Small intestine (tissue), 7 donors: Measurements from ENCODE around the gene MYLK. TPM values are rescaled to one million over a fixed set of nuclear protein-coding genes. Genes with fewer than 3 reads are reported as not detected.

Source experiments
- DNase-seq, 2 donors: peaks; one replicate each; pipeline versions ENCODE4 v3.0.0 to v3.0.0-alpha.2; 2013
- FAIRE-seq: peaks from 2 replicates; lab custom pipeline; 2012; peaks lifted over from hg19 to GRCh38; lab: Jason Lieb, UNC
- H3K27ac ChIP-seq, 3 donors: one replicate each; pipeline ENCODE4 v1.5.1; 2013; ENCODE audit warnings: low read length in 2 of 3, mild to moderate bottlenecking in 2 of 3, control low read depth in 1 of 3, inconsistent platforms in 1 of 3, low read depth in 1 of 3, moderate library complexity in 1 of 3
- H3K27me3 ChIP-seq, 3 donors: one replicate each; pipeline ENCODE4 v1.6.1; 2013; ENCODE audit warnings: low read length in 3 of 3, inconsistent platforms in 1 of 3; ENCODE audit not compliant: control insufficient read depth in 3 of 3, insufficient read depth in 3 of 3
- H3K36me3 ChIP-seq, 3 donors: one replicate each; pipeline ENCODE4 v1.6.1; 2013; ENCODE audit warnings: low read length in 3 of 3, inconsistent platforms in 1 of 3, low read depth in 1 of 3, mild to moderate bottlenecking in 1 of 3, moderate library complexity in 1 of 3; ENCODE audit not compliant: control insufficient read depth in 3 of 3, insufficient read depth in 2 of 3
- H3K4me1 ChIP-seq, 3 donors: one replicate each; pipeline ENCODE4 v1.6.1; 2013; ENCODE audit warnings: low read length in 2 of 3, inconsistent platforms in 1 of 3, low read depth in 1 of 3, mild to moderate bottlenecking in 1 of 3, moderate library complexity in 1 of 3; ENCODE audit not compliant: control insufficient read depth in 3 of 3, insufficient read depth in 2 of 3
- H3K4me3 ChIP-seq, 3 donors: one replicate each; pipeline ENCODE4 v1.5.1; 2013; ENCODE audit warnings: low read length in 3 of 3, control low read depth in 1 of 3, inconsistent platforms in 1 of 3, low read depth in 1 of 3, mild to moderate bottlenecking in 1 of 3, moderate library complexity in 1 of 3
- H3K9me3 ChIP-seq, 2 donors: one replicate each; pipeline ENCODE4 v1.6.1; 2013; ENCODE audit warnings: low read depth in 1 of 2, low read length in 1 of 2; ENCODE audit not compliant: control insufficient read depth in 2 of 2, insufficient read depth in 1 of 2
- WGBS, 3 donors: extraction: QIAGEN DNeasy Blood & Tissue Kit; methylation state at CpG; one replicate each; pipeline ENCODE4 v1.1.7; 2013; 5-methylcytosine and 5-hydroxymethylcytosine counted together
- polyA plus RNA-seq, 4 donors: library from polyadenylated mRNA; stranded (reverse) in 3 of 4; unstranded in 1 of 4; fragments of 200-250 nt in 3 of 4; fragments of 120-200 nt in 1 of 4; gene quantifications; one replicate each; pipeline versions ENCODE4 v1.2.1 to v1.2.3, GENCODE V29; 2013
- donor health status: healthy with polysubstance abuse.
- donor health status: control.
- donor health status: control.
- donor health status: Bipolar disorder and iron deficiency.
- donor health status: healthy.

The MYLK gene
- polyA plus RNA-seq, 4 donors, result 2.2 to 51.5 (median 24.5) TPM

- DNase-seq, result no peak
- WGBS, 3 donors, result 79 to 90% (median 89%) methylated on average over 4 of the region's 4 CpGs
- H3K4me3 ChIP-seq, result no peak overlapping the region
- H3K27me3 ChIP-seq, result no peaks in the 10 kb centered on the region
- peaks cover 0 to 10% (median 0%) of the 10 kb centered on the region in 3 donors for H3K4me1 ChIP-seq
- peak overlapping the region in 1 of 3 donors; percentile 61 for H3K27ac ChIP-seq
- no peak for FAIRE-seq
- peaks cover 0 to 23% (median 0%) of the 10 kb centered on the region in 3 donors for H3K36me3 ChIP-seq
- H3K9me3 ChIP-seq, result no peaks in the 10 kb centered on the region
Measured at GRCh38 chr3:123688241-123688747, 195.8 kb downstream of the MYLK start.

GRCh38 chr3:123687286-123687685, 196.8 kb downstream of the MYLK start:
- Histone ChIP-seq H3K4me1 (peaks cover 0 to 10% (median 0%) of the 10 kb centered on the region in 3 donors), H3K27ac (no peak overlapping the region), H3K27me3 (no peaks in the 10 kb centered on the region), H3K9me3 (no peaks in the 10 kb centered on the region), H3K36me3 (peaks cover 0 to 20% (median 0%) of the 10 kb centered on the region in 3 donors), H3K4me3 (no peak overlapping the region)
- DNase-seq (no peak), FAIRE-seq (no peak)

- DNase-seq, result peak in 1 of 2 donors; percentile 38
- Histone ChIP-seq H3K4me3 (no peak overlapping the region), H3K9me3 (no peaks in the 10 kb centered on the region), H3K36me3 (peaks cover 0 to 23% (median 0%) of the 10 kb centered on the region in 3 donors), H3K27me3 (no peaks in the 10 kb centered on the region), H3K4me1 (peaks cover 0 to 10% (median 0%) of the 10 kb centered on the region in 3 donors), H3K27ac (no peak overlapping the region)
- FAIRE-seq, result no peak
- 59 to 64% (median 62%) methylated on average over 4 of the region's 4 CpGs for WGBS, 3 donors
Measured at GRCh38 chr3:123686251-123686650, 197.9 kb downstream of the MYLK start.

GRCh38 chr3:123685780-123686179, 198.4 kb downstream of the MYLK start:
- no peak for FAIRE-seq
- Histone ChIP-seq H3K9me3 (no peaks in the 10 kb centered on the region), H3K27ac (no peak overlapping the region), H3K27me3 (no peaks in the 10 kb centered on the region), H3K36me3 (peaks cover 0 to 23% (median 0%) of the 10 kb centered on the region in 3 donors), H3K4me3 (no peak overlapping the region), H3K4me1 (peaks cover 0 to 10% (median 0%) of the 10 kb centered on the region in 3 donors)
- no peak for DNase-seq
- WGBS, 3 donors, result 83 to 91% (median 90%) methylated on average over 9 of the region's 9 CpGs

- H3K9me3 ChIP-seq, result no peaks in the 10 kb centered on the region
- H3K36me3 ChIP-seq, result peaks cover 0 to 25% (median 0%) of the 10 kb centered on the region in 3 donors
- DNase-seq (no peak), FAIRE-seq (no peak)
- H3K4me3 ChIP-seq, result no peak overlapping the region
- H3K27ac ChIP-seq, result no peak overlapping the region
- peaks cover 0 to 10% (median 0%) of the 10 kb centered on the region in 3 donors for H3K4me1 ChIP-seq
- 92 to 97% (median 93%) methylated on average over 7 of the region's 7 CpGs for WGBS, 3 donors
- H3K27me3 ChIP-seq, result no peaks in the 10 kb centered on the region
Measured at GRCh38 chr3:123684636-123685035, 199.5 kb downstream of the MYLK start.

- FAIRE-seq (no peak), DNase-seq (peak in 1 of 2 donors; percentile 65)
- H3K36me3 ChIP-seq, result peaks cover 0 to 23% (median 0%) of the 10 kb centered on the region in 3 donors
- 55 to 67% (median 63%) methylated on average over 4 of the region's 4 CpGs for WGBS, 3 donors
- H3K9me3 ChIP-seq, result no peaks in the 10 kb centered on the region
- H3K27me3 ChIP-seq, result no peaks in the 10 kb centered on the region
- H3K4me1 ChIP-seq, result peaks cover 0 to 10% (median 0%) of the 10 kb centered on the region in 3 donors
- no peak overlapping the region for H3K4me3 ChIP-seq
- peak overlapping the region in 1 of 3 donors; percentile 7 for H3K27ac ChIP-seq
Measured at GRCh38 chr3:123684209-123684608, 199.9 kb downstream of the MYLK start.

- DNase-seq (no peak), FAIRE-seq (no peak)
- peaks cover 0 to 20% (median 0%) of the 10 kb centered on the region in 3 donors for H3K36me3 ChIP-seq
- WGBS, 3 donors, result 74 to 83% (median 79%) methylated on average over 10 of the region's 10 CpGs
- H3K27ac ChIP-seq, result peak overlapping the region in 1 of 3 donors; percentile 27
- H3K27me3 ChIP-seq, result no peaks in the 10 kb centered on the region
- H3K4me3 ChIP-seq, result no peak overlapping the region
- no peaks in the 10 kb centered on the region for H3K9me3 ChIP-seq
- peaks cover 0 to 10% (median 0%) of the 10 kb centered on the region in 3 donors for H3K4me1 ChIP-seq
Measured at GRCh38 chr3:123683505-123684154, 200.5 kb downstream of the MYLK start.

- Histone ChIP-seq H3K27ac (peak overlapping the region in 1 of 3 donors; percentile 27), H3K4me3 (no peak overlapping the region), H3K9me3 (no peaks in the 10 kb centered on the region), H3K27me3 (no peaks in the 10 kb centered on the region), H3K36me3 (peaks cover 0 to 22% (median 0%) of the 10 kb centered on the region in 3 donors), H3K4me1 (peaks cover 0 to 10% (median 0%) of the 10 kb centered on the region in 3 donors)
- FAIRE-seq (no peak), DNase-seq (no peak)
- 78 to 91% (median 81%) methylated on average over 8 to 10 of the region's 10 CpGs for WGBS, 3 donors
Measured at GRCh38 chr3:123682781-123683504, 201.2 kb downstream of the MYLK start.
